Heart right ventricle (tissue), 16 donors: ENCODE data around the gene HLA-E. TPM values are rescaled to one million over a fixed set of nuclear protein-coding genes. Genes with fewer than 3 reads are reported as not detected.

Experiments
- ATAC-seq, 8 donors: fragments of 200-7000 bp; cut with Tn5 transposase; one replicate each; pipeline ENCODE4 v1.9.1; 2020; ENCODE audit warnings: mild to moderate bottlenecking in 8 of 8, moderate library complexity in 8 of 8, moderate number of reproducible peaks in 1 of 8
- DNase-seq, 2 donors: peaks; one replicate each; pipeline ENCODE4 v3.0.0-alpha.2; 2020
- H3K27ac ChIP-seq, 10 donors: fragments of 200-600 bp; sonication (generic) in 2 of 10; one replicate each; pipeline versions ENCODE4 v1.5.0 to v1.8.0; 2020 to 2022; ENCODE audit warnings: mild to moderate bottlenecking in 3 of 10
- H3K27me3 ChIP-seq, 7 donors: fragments of 200-600 bp; one replicate each; pipeline ENCODE4 v1.8.0; 2021 to 2022; ENCODE audit warnings: mild to moderate bottlenecking in 2 of 7
- H3K36me3 ChIP-seq, 9 donors: fragments of 200-600 bp; sonication (generic) in 1 of 9; one replicate each; pipeline versions ENCODE4 v1.5.0 to v1.8.0; 2020 to 2022; ENCODE audit warnings: mild to moderate bottlenecking in 2 of 9
- H3K4me1 ChIP-seq, 9 donors: fragments of 200-600 bp; sonication (generic) in 1 of 9; one replicate each; pipeline versions ENCODE4 v1.5.0 to v1.8.0; 2020 to 2022; ENCODE audit warnings: mild to moderate bottlenecking in 4 of 9
- H3K4me3 ChIP-seq, 10 donors: fragments of 200-600 bp; sonication (generic) in 2 of 10; one replicate each; pipeline versions ENCODE4 v1.5.0 to v1.8.0; 2020 to 2022; ENCODE audit warnings: mild to moderate bottlenecking in 7 of 10, moderate library complexity in 2 of 10
- H3K9me3 ChIP-seq, 11 donors: fragments of 200-600 bp in 10 of 11; sonication (generic) in 2 of 11; one replicate each; pipeline versions ENCODE4 v1.5.0 to v1.8.0; 2013 to 2022; ENCODE audit warnings: mild to moderate bottlenecking in 2 of 11, control low read depth in 1 of 11, moderate library complexity in 1 of 11
- WGBS, 2 donors: extraction: QIAGEN DNeasy Blood & Tissue Kit; methylation state at CpG; one replicate each; pipeline ENCODE4 v1.1.7; 2013; ENCODE audit warnings: inconsistent platforms in 1 of 2; 5-methylcytosine and 5-hydroxymethylcytosine counted together
- intact Hi-C, 10 donors: fragments of 100-400 bp; cut with DNase I; formaldehyde crosslinking; loops; one replicate each; pipeline versions ENCODE4 v1.11.1 to v1.14.2; 2022
- polyA plus RNA-seq, 2 donors: library from polyadenylated mRNA; stranded (reverse); fragments of 200-250 nt; gene quantifications; one replicate each; pipeline ENCODE4 v1.2.3, GENCODE V29; 2013
- total RNA-seq, 10 donors: library from RNA; stranded (reverse); fragmentation: NEBNext Ultra II Directional in 3 of 10; extraction: Animal tissue kit (Norgen Biotek cat#: 25700) in 3 of 10; gene quantifications; one replicate each; pipeline versions ENCODE4 v1.2.1 to v1.2.4, GENCODE V29; 2021 to 2023
- TF ChIP-seq, protein P1 (sequence below), 9 donors: fragments of 200-600 bp; sonication (generic) in 2 of 9; IDR thresholded peaks; one replicate each; pipeline versions ENCODE4 v1.5.0 to v1.8.0; 2021 to 2022; ENCODE audit warnings: antibody characterized with exemption in 9 of 9, mild to moderate bottlenecking in 5 of 9, moderate library complexity in 1 of 9
- donor health status: Arrhythmogenic right ventricular cardiomyopathy.
- donor health status: ischemic (EF 13 %, LVEDD 7.1; RV severe dilation, severe dysfunction).
- donor health status: healthy with polysubstance abuse.
- donor health status: DM: no; HTN: yes; CAD: no.
- donor health status: DM: no; HTN: no; CAD: no.
- donor health status: ischemic (EF 25% LVEDD 6.9; RV normal size, moderate dysfunction).
- donor health status: ischemic (EF 25% LVEDD 5.7; RV mildly dilated, moderate dysfunction).
- donor health status: healthy.
- donor health status: DM: yes; HTN: yes; CAD: no.
- donor health status: Ischemic cardiomyopathy.
- donor health status: ischemic (EF 35%, LVEDD 5.7; RV mildly dilated, moderate dysfunction).
- donor health status: nonischemic (EF 11% LVEDD 7.7; RV severe dilation, severe dysfunction).
- donor health status: DM: yes; HTN: yes; CAD: no.
- donor health status: PGD.
- donor health status: ischemic (EF 29% LVEDD 5.4; RV normal size, mild dysfunction).
- donor health status: nonischemic (EF 23%, LVEDD 6.1; RV moderate dilation, normal function).

HLA-E gene
- total and polyA plus RNA-seq, 12 donors: 121 to 482 (median 164) TPM

DNA sequence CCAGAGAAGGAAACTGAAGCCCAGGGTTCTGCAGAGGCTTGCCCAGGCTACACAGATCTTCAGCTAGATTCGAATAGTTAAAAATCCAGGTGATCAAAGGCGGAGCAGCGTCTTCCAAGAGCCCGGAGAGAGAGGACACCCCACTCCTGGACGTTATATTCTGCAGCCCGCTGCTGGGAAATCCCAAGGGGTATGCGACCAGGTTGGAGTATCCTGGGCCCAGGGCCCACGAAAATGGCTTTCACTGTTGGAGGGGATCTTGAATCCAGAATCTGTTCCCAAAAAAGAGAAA, 44.9 kb upstream of the HLA-E start:
- 50 to 62% methylated on average over 8 of the region's 8 CpGs for WGBS, 2 donors
- no peaks in the 10 kb centered on the region for H3K36me3 ChIP-seq
- H3K4me3 ChIP-seq: no peak overlapping the region
- H3K4me1 ChIP-seq: peaks cover 0 to 5% (median 0%) of the 10 kb centered on the region in 9 donors
- H3K9me3 ChIP-seq: no peaks in the 10 kb centered on the region
- TF ChIP-seq, protein P1, sequence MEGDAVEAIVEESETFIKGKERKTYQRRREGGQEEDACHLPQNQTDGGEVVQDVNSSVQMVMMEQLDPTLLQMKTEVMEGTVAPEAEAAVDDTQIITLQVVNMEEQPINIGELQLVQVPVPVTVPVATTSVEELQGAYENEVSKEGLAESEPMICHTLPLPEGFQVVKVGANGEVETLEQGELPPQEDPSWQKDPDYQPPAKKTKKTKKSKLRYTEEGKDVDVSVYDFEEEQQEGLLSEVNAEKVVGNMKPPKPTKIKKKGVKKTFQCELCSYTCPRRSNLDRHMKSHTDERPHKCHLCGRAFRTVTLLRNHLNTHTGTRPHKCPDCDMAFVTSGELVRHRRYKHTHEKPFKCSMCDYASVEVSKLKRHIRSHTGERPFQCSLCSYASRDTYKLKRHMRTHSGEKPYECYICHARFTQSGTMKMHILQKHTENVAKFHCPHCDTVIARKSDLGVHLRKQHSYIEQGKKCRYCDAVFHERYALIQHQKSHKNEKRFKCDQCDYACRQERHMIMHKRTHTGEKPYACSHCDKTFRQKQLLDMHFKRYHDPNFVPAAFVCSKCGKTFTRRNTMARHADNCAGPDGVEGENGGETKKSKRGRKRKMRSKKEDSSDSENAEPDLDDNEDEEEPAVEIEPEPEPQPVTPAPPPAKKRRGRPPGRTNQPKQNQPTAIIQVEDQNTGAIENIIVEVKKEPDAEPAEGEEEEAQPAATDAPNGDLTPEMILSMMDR (IDR thresholded peaks at IDR 0.05): no peak
- DNase-seq (no peak), ATAC-seq (no peak)
- no peak overlapping the region for H3K27ac ChIP-seq
- intact Hi-C loops: no loop called here
- peaks cover 0 to 100% (median 96%) of the 10 kb centered on the region in 7 donors for H3K27me3 ChIP-seq

DNA sequence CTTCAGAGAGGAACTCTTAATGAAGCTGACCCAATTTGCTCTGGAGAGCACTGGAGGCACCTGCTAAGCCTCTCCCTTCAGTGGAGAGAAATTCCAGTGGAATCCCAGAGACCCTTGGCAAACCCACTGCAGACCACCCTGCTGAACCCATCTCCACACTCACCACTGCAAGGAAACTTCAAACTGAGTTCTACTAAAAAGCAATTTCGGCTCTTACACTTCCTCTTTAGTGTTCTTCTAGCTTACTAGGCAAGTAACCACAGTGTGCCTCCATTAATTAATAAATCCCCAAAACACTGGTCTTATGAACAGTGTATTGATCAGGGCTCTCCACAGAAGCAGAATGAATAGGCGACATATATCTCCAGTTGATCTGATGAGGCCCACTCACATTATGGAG, 43.0 kb upstream of the HLA-E start:
- no peak for DNase-seq
- no peaks in the 10 kb centered on the region for H3K36me3 ChIP-seq
- intact Hi-C loops: no loop called here
- peaks cover 0 to 100% (median 99%) of the 10 kb centered on the region in 7 donors for H3K27me3 ChIP-seq
- H3K27ac ChIP-seq: no peak overlapping the region
- TF ChIP-seq, protein P1 (IDR thresholded peaks at IDR 0.05): no peak
- H3K4me3 ChIP-seq: no peak overlapping the region
- no peak for ATAC-seq
- no peaks in the 10 kb centered on the region for H3K9me3 ChIP-seq
- 51 to 71% methylated on average over 2 of the region's 2 CpGs for WGBS, 2 donors
- peaks cover 0 to 19% (median 7%) of the 10 kb centered on the region in 9 donors for H3K4me1 ChIP-seq

DNA sequence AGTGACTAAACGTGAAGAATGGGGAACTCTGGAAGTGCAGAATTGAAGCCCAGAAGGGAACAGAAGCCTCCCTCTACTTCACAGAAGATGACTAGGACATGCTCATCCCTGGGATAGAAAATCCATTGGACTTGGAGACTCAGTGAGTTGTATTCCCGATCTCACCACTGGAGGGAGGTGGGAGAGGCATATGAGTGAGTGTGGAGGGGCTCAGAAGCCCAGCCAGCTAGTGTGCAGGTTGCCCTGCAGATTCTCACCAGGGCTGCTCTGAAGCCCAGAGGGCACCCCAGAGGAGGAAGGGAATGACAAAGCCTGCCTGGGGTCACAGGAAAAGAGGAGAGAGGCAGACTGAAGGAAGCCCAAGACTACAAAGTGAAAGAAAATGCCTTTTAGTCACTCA, 42.1 kb upstream of the HLA-E start:
- no peak overlapping the region for H3K4me3 ChIP-seq
- DNase-seq: no peak
- no peaks in the 10 kb centered on the region for H3K9me3 ChIP-seq
- H3K4me1 ChIP-seq: peaks cover 0 to 26% (median 11%) of the 10 kb centered on the region in 9 donors
- 1 to 5% methylated on average over 2 of the region's 2 CpGs for WGBS, 2 donors
- TF ChIP-seq, protein P1 (IDR thresholded peaks at IDR 0.05): peak in 1 of 9 donors; percentile 22
- ATAC-seq: no peak
- no peaks in the 10 kb centered on the region for H3K36me3 ChIP-seq
- H3K27ac ChIP-seq: no peak overlapping the region
- intact Hi-C loops: no loop called here
- peaks cover 4 to 100% (median 100%) of the 10 kb centered on the region in 7 donors for H3K27me3 ChIP-seq

DNA sequence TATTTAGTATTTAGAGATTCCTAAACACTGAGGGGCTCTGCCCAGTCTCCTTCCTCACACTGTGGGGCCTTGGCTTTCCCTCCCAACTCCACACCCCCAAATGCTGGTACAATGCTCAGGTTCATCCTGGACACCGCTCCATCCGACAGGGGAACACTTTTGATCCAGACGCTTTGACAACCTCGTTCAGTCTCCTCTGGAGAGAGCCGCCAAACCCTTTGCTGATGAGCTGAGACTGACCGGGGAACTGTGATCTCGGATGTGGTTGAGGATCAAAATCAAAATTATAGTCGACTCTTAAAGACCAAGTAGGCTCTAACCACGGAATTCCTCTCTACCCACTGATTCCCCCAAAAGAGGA, 38.8 kb upstream of the HLA-E start:
- Histone ChIP-seq H3K36me3 (no peaks in the 10 kb centered on the region), H3K27ac (peak overlapping the region in 1 of 10 donors; percentile 24), H3K27me3 (peaks cover 4 to 98% (median 95%) of the 10 kb centered on the region in 7 donors), H3K4me3 (peak overlapping the region in 3 of 10 donors; percentile 18 to 24 (median 22)), H3K4me1 (peaks cover 0 to 33% (median 12%) of the 10 kb centered on the region in 9 donors), H3K9me3 (no peaks in the 10 kb centered on the region)
- intact Hi-C loops: no loop called here
- TF ChIP-seq, protein P1 (IDR thresholded peaks at IDR 0.05): no peak
- 23 to 32% methylated on average over 9 of the region's 9 CpGs for WGBS, 2 donors
- ATAC-seq (peak in 1 of 8 donors; percentile 4), DNase-seq (no peak)
